HG02973 (cell line): Measurements from ENCODE around the gene TLCD5.

Experiments used
- ATAC-seq: cut with Tn5 transposase; IDR thresholded peaks from one replicate; pipeline ENCODE4 v1.9.1; 2021; ENCODE audit warnings: moderate library complexity; ENCODE audit not compliant: unreplicated experiment

The TLCD5 gene

GRCh38 chr11:120376547-120377182 is 51.6 kb downstream of the TLCD5 start:
- no peak for ATAC-seq

GRCh38 chr11:120378474-120378873 is 53.4 kb downstream of the TLCD5 start:
- no peak for ATAC-seq

GRCh38 chr11:120381401-120381800 is 56.3 kb downstream of the TLCD5 start:
- ATAC-seq: no peak
